Liver (tissue), 9 donors: ENCODE data around the gene ITGA7. TPM values are rescaled to one million over a fixed set of nuclear protein-coding genes. Genes with fewer than 3 reads are reported as not detected.

Source experiments
- DNase-seq: peaks from one replicate; pipeline ENCODE4 v3.0.0-alpha.2; 2017; ENCODE audit warnings: low spot score
- H3K27ac ChIP-seq, 2 donors: one replicate each; pipeline ENCODE4 v1.7.0; 2013; ENCODE audit warnings: inconsistent platforms in 2 of 2, low read length in 2 of 2, control low read depth in 1 of 2, low read depth in 1 of 2, mild to moderate bottlenecking in 1 of 2
- H3K27me3 ChIP-seq, 4 donors: one replicate each; pipeline versions ENCODE4 v1.6.1 to v1.7.0; 2013; ENCODE audit warnings: low read length in 3 of 4, inconsistent platforms in 1 of 4, mild to moderate bottlenecking in 1 of 4, moderate library complexity in 1 of 4; ENCODE audit not compliant: control insufficient read depth in 4 of 4, insufficient read depth in 4 of 4
- H3K36me3 ChIP-seq, 4 donors: one replicate each; pipeline versions ENCODE4 v1.6.1 to v1.7.0; 2013; ENCODE audit warnings: low read length in 3 of 4, mild to moderate bottlenecking in 3 of 4, low read depth in 1 of 4, moderate library complexity in 1 of 4; ENCODE audit not compliant: control insufficient read depth in 4 of 4, insufficient read depth in 3 of 4
- H3K4me1 ChIP-seq, 4 donors: one replicate each; pipeline versions ENCODE4 v1.6.1 to v1.7.0; 2013; ENCODE audit warnings: low read length in 3 of 4, mild to moderate bottlenecking in 3 of 4, moderate library complexity in 1 of 4; ENCODE audit not compliant: control insufficient read depth in 4 of 4, insufficient read depth in 4 of 4
- H3K4me3 ChIP-seq, 3 donors: one replicate each; pipeline versions ENCODE4 v1.6.1 to v1.7.0; 2013; ENCODE audit warnings: low read length in 3 of 3, control low read depth in 1 of 3, low read depth in 1 of 3, mild to moderate bottlenecking in 1 of 3
- H3K9ac ChIP-seq, 2 donors: one replicate each; pipeline ENCODE4 v1.7.0; 2013; ENCODE audit warnings: low read length in 2 of 2, mild to moderate bottlenecking in 2 of 2, moderate library complexity in 2 of 2, control low read depth in 1 of 2, low read depth in 1 of 2
- H3K9me3 ChIP-seq, 4 donors: one replicate each; pipeline versions ENCODE4 v1.6.1 to v1.7.0; 2013; ENCODE audit warnings: low read length in 3 of 4; ENCODE audit not compliant: control insufficient read depth in 4 of 4
- ATF3 ChIP-seq: IDR thresholded peaks from 2 replicates; pipeline ENCODE4 v1.6.1; 2016; ENCODE audit warnings: antibody characterized with exemption
- CTCF ChIP-seq: fragments of 150-350 bp; IDR thresholded peaks from 2 replicates; pipeline ENCODE4 v1.5.1; 2017; ENCODE audit warnings: improper control_type of control experiment, low read depth, low read length; ENCODE audit not compliant: missing input control
- EGR1 ChIP-seq, 2 donors: IDR thresholded peaks; 2 replicates each; pipeline ENCODE4 v1.6.1; 2016 to 2018; ENCODE audit warnings: antibody characterized with exemption in 2 of 2, low read depth in 2 of 2
- FOXA1 ChIP-seq: IDR thresholded peaks from 2 replicates; pipeline ENCODE4 v1.6.1; 2016; ENCODE audit warnings: antibody characterized with exemption
- FOXA2 ChIP-seq: IDR thresholded peaks from 2 replicates; pipeline ENCODE4 v1.6.1; 2016; ENCODE audit warnings: antibody characterized with exemption
- GABPA ChIP-seq, 2 donors: IDR thresholded peaks in 1 of 2; conservative IDR thresholded peaks in 1 of 2; 2 replicates each; pipeline ENCODE4 v1.6.1; 2016; ENCODE audit warnings: antibody characterized with exemption in 2 of 2, mild to moderate bottlenecking in 1 of 2, moderate library complexity in 1 of 2
- HNF4A ChIP-seq, 2 donors: conservative IDR thresholded peaks; 2 replicates each; pipeline ENCODE4 v1.6.1; 2016; ENCODE audit warnings: antibody characterized with exemption in 2 of 2, mild to moderate bottlenecking in 2 of 2
- JUND ChIP-seq, 2 donors: IDR thresholded peaks; 2 replicates each; pipeline ENCODE4 v1.6.1; 2016; ENCODE audit warnings: antibody characterized with exemption in 2 of 2
- MAX ChIP-seq: IDR thresholded peaks from 2 replicates; pipeline ENCODE4 v1.6.1; 2016; ENCODE audit warnings: antibody characterized with exemption
- NR2F2 ChIP-seq: IDR thresholded peaks from 2 replicates; pipeline ENCODE4 v1.6.1; 2016; ENCODE audit warnings: antibody characterized with exemption
- RAD21 ChIP-seq, 2 donors: IDR thresholded peaks; 2 replicates each; pipeline ENCODE4 v1.6.1; 2016; ENCODE audit warnings: antibody characterized with exemption in 2 of 2, mild to moderate bottlenecking in 2 of 2
- REST ChIP-seq: IDR thresholded peaks from 2 replicates; pipeline ENCODE4 v1.6.1; 2016; ENCODE audit warnings: antibody characterized with exemption, mild to moderate bottlenecking
- RXRA ChIP-seq, 2 donors: IDR thresholded peaks; 2 replicates each; pipeline ENCODE4 v1.6.1; 2017 to 2018; ENCODE audit warnings: antibody characterized with exemption in 2 of 2, mild to moderate bottlenecking in 1 of 2
- SP1 ChIP-seq: IDR thresholded peaks from 2 replicates; pipeline ENCODE4 v1.6.1; 2018; ENCODE audit warnings: antibody characterized with exemption, mild to moderate bottlenecking
- YY1 ChIP-seq: IDR thresholded peaks from 2 replicates; pipeline ENCODE4 v1.6.1; 2016; ENCODE audit warnings: antibody characterized with exemption, mild to moderate bottlenecking
- ZBTB33 ChIP-seq: IDR thresholded peaks from 2 replicates; pipeline ENCODE4 v1.6.1; 2016; ENCODE audit warnings: antibody characterized with exemption
- WGBS: extraction: QIAGEN DNeasy Blood & Tissue Kit; methylation state at CpG from one replicate; pipeline ENCODE4 v1.1.7; 2013; 5-methylcytosine and 5-hydroxymethylcytosine counted together
- polyA plus RNA-seq, 2 donors: library from polyadenylated mRNA; stranded (reverse) in 1 of 2; unstranded in 1 of 2; fragments of 200-250 nt in 1 of 2; fragments of >200 nt in 1 of 2; fragmentation: Nextera tagmentation in 1 of 2; extraction: Ambion mirVana in 1 of 2; gene quantifications; one replicate each; pipeline versions ENCODE4 v1.2.1 to v1.2.3, GENCODE V29; 2013 to 2015
- total RNA-seq, 2 donors: library from RNA; depleted of rRNA; stranded (reverse); fragments of >200 nt; gene quantifications; one replicate each; pipeline ENCODE4 v1.2.3, GENCODE V29; 2014
- donor health status: healthy.
- donor health status: healthy.
- donor health status: healthy.
- donor health status: healthy.
- donor health status: healthy.

Gene ITGA7
- total and polyA plus RNA-seq, 4 donors = 0.98 to 4.9 (median 3.3) TPM

GRCh38 chr12:55700255-55701018 lies 7.3 kb downstream of the ITGA7 start:
- TF ChIP-seq GABPA (IDR thresholded peaks at IDR 0.05 in 1 of 2, conservative IDR thresholded peaks at IDR 0.05 in 1 of 2) (no peak), FOXA2 (no peak), RXRA (IDR thresholded peaks at IDR 0.05) (no peak), MAX (no peak), ATF3 (no peak), EGR1 (IDR thresholded peaks at IDR 0.05; ENCODE audit: low read depth in 2 of 2) (no peak), RAD21 (IDR thresholded peaks at IDR 0.05) (no peak), YY1 (no peak), FOXA1 (no peak), CTCF (no peak), REST (no peak), HNF4A (conservative IDR thresholded peaks at IDR 0.05) (no peak)
- WGBS = 90% methylated on average over 21 of the region's 21 CpGs

GRCh38 chr12:55699471-55700055 lies 8.1 kb downstream of the ITGA7 start:
- H3K9ac ChIP-seq = no peak overlapping the region
- no peak overlapping the region for H3K4me3 ChIP-seq
- H3K4me1 ChIP-seq = no peaks in the 10 kb centered on the region
- DNase-seq = no peak
- no peaks in the 10 kb centered on the region for H3K36me3 ChIP-seq
- WGBS = 86% methylated on average over 5 of the region's 5 CpGs
- no peaks in the 10 kb centered on the region for H3K9me3 ChIP-seq
- no peaks in the 10 kb centered on the region for H3K27me3 ChIP-seq
- no peak for TF ChIP-seq EGR1 (IDR thresholded peaks at IDR 0.05; ENCODE audit: low read depth in 2 of 2)
- no peak for TF ChIP-seq FOXA2
- no peak for TF ChIP-seq JUND (IDR thresholded peaks at IDR 0.05)
- no peak for TF ChIP-seq REST
- no peak for TF ChIP-seq ATF3
- no peak for TF ChIP-seq HNF4A (conservative IDR thresholded peaks at IDR 0.05)
- TF ChIP-seq FOXA1 = no peak
- TF ChIP-seq ZBTB33 = no peak
- no peak for TF ChIP-seq MAX
- no peak for TF ChIP-seq RAD21 (IDR thresholded peaks at IDR 0.05)
- no peak for TF ChIP-seq SP1
- TF ChIP-seq YY1 = no peak
- no peak for TF ChIP-seq NR2F2
- no peak for TF ChIP-seq GABPA (IDR thresholded peaks at IDR 0.05 in 1 of 2, conservative IDR thresholded peaks at IDR 0.05 in 1 of 2)
- no peak overlapping the region for H3K27ac ChIP-seq

More at GRCh38 chr12:55700255-55701018, 7.3 kb downstream of the ITGA7 start:
- no peak for DNase-seq
- Histone ChIP-seq H3K4me1 (no peaks in the 10 kb centered on the region), H3K27ac (no peak overlapping the region), H3K36me3 (no peaks in the 10 kb centered on the region), H3K9ac (no peak overlapping the region), H3K27me3 (no peaks in the 10 kb centered on the region), H3K4me3 (no peak overlapping the region), H3K9me3 (no peaks in the 10 kb centered on the region)
